Upper lobe of left lung (tissue), 6 donors: ENCODE data around the gene SLC5A5. TPM values are rescaled to one million over a fixed set of nuclear protein-coding genes. Genes with fewer than 3 reads are reported as not detected.

ENCODE experiments used
- ATAC-seq, 2 donors: fragments of 200-7000 bp; cut with Tn5 transposase; one replicate each; pipeline ENCODE4 v1.9.1; 2022; ENCODE audit warnings: mild to moderate bottlenecking in 2 of 2, moderate library complexity in 2 of 2; ENCODE audit not compliant: low FRiP score in 2 of 2
- DNase-seq, 2 donors: peaks; one replicate each; pipeline ENCODE4 v3.0.0-alpha.2; 2019 to 2020
- H3K27ac ChIP-seq, 4 donors: fragments of 200-600 bp; sonication (generic); one replicate each; pipeline ENCODE4 v1.5.1; 2016 to 2019
- H3K27me3 ChIP-seq, 4 donors: fragments of 200-600 bp; sonication (generic); one replicate each; pipeline ENCODE4 v1.5.1; 2017 to 2019
- H3K36me3 ChIP-seq, 4 donors: fragments of 200-600 bp; sonication (generic); one replicate each; pipeline ENCODE4 v1.5.1; 2016 to 2019
- H3K4me1 ChIP-seq, 4 donors: fragments of 200-600 bp; sonication (generic); one replicate each; pipeline ENCODE4 v1.5.1; 2018 to 2019
- H3K4me3 ChIP-seq, 4 donors: fragments of 200-600 bp; sonication (generic); one replicate each; pipeline ENCODE4 v1.5.1; 2017 to 2019; ENCODE audit warnings: mild to moderate bottlenecking in 2 of 4, moderate library complexity in 1 of 4
- H3K9me3 ChIP-seq, 4 donors: fragments of 200-600 bp; sonication (generic); one replicate each; pipeline ENCODE4 v1.5.1; 2018 to 2019
- CTCF ChIP-seq, 6 experiments: fragments of 450-650 bp in 4 of 6; fragments of 200-600 bp in 2 of 6; sonication (generic) in 2 of 6; IDR thresholded peaks; one replicate each; pipeline ENCODE4 v1.5.1; 2016 to 2019; ENCODE audit warnings: antibody characterized with exemption in 6 of 6
- EP300 ChIP-seq, 4 donors: sonication (generic); formaldehyde crosslinking; IDR thresholded peaks; one replicate each; pipeline ENCODE4 v1.5.1; 2017; ENCODE audit warnings: antibody characterized with exemption in 4 of 4, control low read depth in 2 of 4
- POLR2A ChIP-seq, 4 donors: fragments of 450-650 bp; IDR thresholded peaks; one replicate each; pipeline ENCODE4 v1.5.1; 2016 to 2017; ENCODE audit warnings: antibody characterized with exemption in 4 of 4, mild to moderate bottlenecking in 2 of 4
- POLR2AphosphoS5 ChIP-seq, 2 donors: sonication (generic); formaldehyde crosslinking; IDR thresholded peaks; one replicate each; pipeline ENCODE4 v1.5.1; 2017; ENCODE audit warnings: antibody characterized with exemption in 2 of 2
- WGBS, 2 donors: methylation state at CpG; one replicate each; pipeline ENCODE4 v1.1.5; 2017 to 2018; 5-methylcytosine and 5-hydroxymethylcytosine counted together
- total RNA-seq, 6 donors: library from RNA; depleted of rRNA in 4 of 6; stranded (reverse); fragments of >200 nt in 4 of 6; gene quantifications; one replicate each; pipeline versions ENCODE4 v1.1.0 to v1.2.1, GENCODE V29; 2016 to 2021
- donor health status: DM: no; HTN: no; CAD: no; lungs with moderate emphysema.
- donor health status: DM: no; HTN: yes; CAD: no; lungs with severe emphysema.

The SLC5A5 gene
- total RNA-seq, 6 donors from 2014 or later: under 0.01 to 0.15 TPM; not detected in 4

DNA sequence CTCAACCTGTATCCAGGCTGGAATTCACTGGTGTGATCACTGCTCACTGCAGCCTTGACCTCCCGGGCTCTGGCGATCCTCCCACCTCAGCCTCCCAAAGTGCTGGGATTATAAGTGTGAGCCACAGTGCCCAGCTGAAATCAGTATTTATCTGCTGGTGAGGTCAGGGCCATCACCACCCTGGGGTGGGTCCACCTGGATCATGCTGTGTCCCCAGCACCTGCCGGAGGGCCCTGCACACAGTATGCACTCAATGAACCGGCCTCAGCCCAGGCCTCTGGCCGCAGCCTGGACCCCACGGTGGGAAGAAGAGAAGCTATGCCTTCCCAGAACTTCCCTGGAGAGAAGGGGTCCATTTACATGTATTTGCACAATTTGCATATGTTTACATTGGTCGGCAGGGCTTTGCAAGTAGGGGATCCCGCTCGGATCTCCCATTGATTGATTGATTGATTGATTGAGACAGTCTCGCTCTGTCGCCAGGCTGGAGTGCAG is 2.6 kb upstream of the SLC5A5 start:
- Histone ChIP-seq H3K27ac (no peak overlapping the region), H3K27me3 (peaks cover 0 to 40% (median 24%) of the 10 kb centered on the region in 4 donors), H3K36me3 (peaks cover 0 to 18% (median 10%) of the 10 kb centered on the region in 4 donors), H3K4me3 (no peak overlapping the region), H3K9me3 (no peaks in the 10 kb centered on the region), H3K4me1 (peaks cover 16 to 30% (median 27%) of the 10 kb centered on the region in 4 donors)
- no peak for TF ChIP-seq POLR2AphosphoS5 (IDR thresholded peaks at IDR 0.05)
- TF ChIP-seq CTCF (IDR thresholded peaks at IDR 0.05): no peak
- TF ChIP-seq EP300 (IDR thresholded peaks at IDR 0.05): no peak
- DNase-seq: no peak
- WGBS, 2 donors: 53 to 65% methylated on average over 5 to 11 of the region's 11 CpGs
- ATAC-seq: no peak

DNA sequence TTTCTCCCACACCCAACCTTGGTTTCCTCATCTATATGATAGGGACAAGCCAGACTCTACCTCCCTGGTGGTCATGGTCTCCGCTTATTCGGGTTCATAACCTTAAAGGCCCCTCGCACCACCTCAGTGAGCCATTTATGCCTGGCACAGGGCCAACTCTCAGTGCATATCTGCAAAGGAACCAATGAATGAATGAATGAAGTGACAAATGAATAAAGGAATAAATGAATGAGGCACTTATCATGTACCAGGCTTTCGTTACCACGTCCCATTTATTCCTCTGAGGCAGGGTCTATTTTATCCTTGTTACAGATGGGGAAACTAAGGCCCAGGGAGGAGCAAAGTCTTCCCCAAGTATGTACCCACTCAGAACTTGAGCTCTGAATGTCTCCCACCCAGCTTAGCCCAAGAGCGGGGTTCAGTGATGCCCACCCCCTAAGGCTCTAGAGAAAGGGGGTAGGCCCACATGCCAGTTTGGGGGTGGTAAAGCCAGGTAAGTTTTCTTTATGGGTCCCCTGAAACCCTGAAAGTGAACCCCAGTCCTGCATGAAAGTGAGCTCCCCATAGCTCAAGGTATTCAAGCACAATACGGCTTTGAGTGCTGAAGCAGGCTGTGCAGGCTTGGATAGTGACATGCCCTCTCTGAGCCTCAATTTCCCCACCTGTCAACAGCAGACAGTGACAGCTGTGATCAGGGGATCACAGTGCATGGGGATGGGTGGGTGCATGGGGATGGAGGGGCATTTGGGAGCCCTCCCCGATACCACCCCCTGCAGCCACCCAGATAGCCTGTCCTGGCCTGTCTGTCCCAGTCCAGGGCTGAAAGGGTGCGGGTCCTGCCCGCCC is 490 bp upstream of the SLC5A5 start:
- Histone ChIP-seq H3K36me3 (no peaks in the 10 kb centered on the region), H3K9me3 (no peaks in the 10 kb centered on the region), H3K4me1 (peaks cover 16 to 31% (median 22%) of the 10 kb centered on the region in 4 donors), H3K27me3 (peaks cover 0 to 40% (median 26%) of the 10 kb centered on the region in 4 donors), H3K4me3 (peak overlapping the region in 1 of 4 donors; percentile 19), H3K27ac (no peak overlapping the region)
- no peak for DNase-seq
- TF ChIP-seq EP300 (IDR thresholded peaks at IDR 0.05): no peak
- TF ChIP-seq CTCF (IDR thresholded peaks at IDR 0.05): no peak
- TF ChIP-seq POLR2A (IDR thresholded peaks at IDR 0.05): no peak
- no peak for TF ChIP-seq POLR2AphosphoS5 (IDR thresholded peaks at IDR 0.05)
- 64 to 88% methylated on average over 7 to 10 of the region's 10 CpGs for WGBS, 2 donors
- no peak for ATAC-seq

- ATAC-seq: peak in 1 of 2 donors; percentile 14
- H3K27me3 ChIP-seq: peaks cover 0 to 40% (median 26%) of the 10 kb centered on the region in 4 donors
Observed at GRCh38 chr19:17872251-17873001, 681 bp downstream of the SLC5A5 start.

More at GRCh38 chr19:17872251-17873001, 681 bp downstream of the SLC5A5 start:
- Histone ChIP-seq H3K27ac (no peak overlapping the region), H3K4me1 (peaks cover 16 to 31% (median 22%) of the 10 kb centered on the region in 4 donors), H3K4me3 (peak overlapping the region in 2 of 4 donors; percentile 11 to 19), H3K36me3 (no peaks in the 10 kb centered on the region), H3K9me3 (no peaks in the 10 kb centered on the region)
- no peak for TF ChIP-seq EP300 (IDR thresholded peaks at IDR 0.05)
- no peak for TF ChIP-seq CTCF (IDR thresholded peaks at IDR 0.05)
- no peak for TF ChIP-seq POLR2AphosphoS5 (IDR thresholded peaks at IDR 0.05)
- no peak for TF ChIP-seq POLR2A (IDR thresholded peaks at IDR 0.05)
- DNase-seq: peak in 1 of 2 donors; percentile 88
- WGBS, 2 donors: 2 to 5% methylated on average over 14 to 30 of the region's 61 CpGs
